Measurements from ENCODE around the gene TMTC3. TPM values are rescaled to one million over a fixed set of nuclear protein-coding genes. Genes with fewer than 3 reads are reported as not detected.

TMTC3 gene
- total and polyA plus RNA-seq, 2 of the 8 experiments (the other 6 are each of a cell fraction or from before 2014, with no cell fraction given) = 7.0 to 45.1 TPM

- TF ChIP-seq PHF8 (conservative IDR thresholded peaks at IDR 0.05; ENCODE audit: low read depth, low read length) = no peak
- TF ChIP-seq GTF2F1 (IDR thresholded peaks at IDR 0.05; ENCODE audit: borderline replicate concordance, low read depth, low read length) = no peak
These were observed 43.9 kb downstream of the TMTC3 start (continued) for GRCh38 chr12:88185988-88186387.

All from H1 (cell line).